NCI-H748 (cell line): ENCODE measurements around the gene INPP4A.

Source experiments
- DNase-seq: peaks from one replicate; lab custom pipeline; 2025; ENCODE audit not compliant: unreplicated experiment; lab: John Stamatoyannopoulos, UW

INPP4A gene

DNA sequence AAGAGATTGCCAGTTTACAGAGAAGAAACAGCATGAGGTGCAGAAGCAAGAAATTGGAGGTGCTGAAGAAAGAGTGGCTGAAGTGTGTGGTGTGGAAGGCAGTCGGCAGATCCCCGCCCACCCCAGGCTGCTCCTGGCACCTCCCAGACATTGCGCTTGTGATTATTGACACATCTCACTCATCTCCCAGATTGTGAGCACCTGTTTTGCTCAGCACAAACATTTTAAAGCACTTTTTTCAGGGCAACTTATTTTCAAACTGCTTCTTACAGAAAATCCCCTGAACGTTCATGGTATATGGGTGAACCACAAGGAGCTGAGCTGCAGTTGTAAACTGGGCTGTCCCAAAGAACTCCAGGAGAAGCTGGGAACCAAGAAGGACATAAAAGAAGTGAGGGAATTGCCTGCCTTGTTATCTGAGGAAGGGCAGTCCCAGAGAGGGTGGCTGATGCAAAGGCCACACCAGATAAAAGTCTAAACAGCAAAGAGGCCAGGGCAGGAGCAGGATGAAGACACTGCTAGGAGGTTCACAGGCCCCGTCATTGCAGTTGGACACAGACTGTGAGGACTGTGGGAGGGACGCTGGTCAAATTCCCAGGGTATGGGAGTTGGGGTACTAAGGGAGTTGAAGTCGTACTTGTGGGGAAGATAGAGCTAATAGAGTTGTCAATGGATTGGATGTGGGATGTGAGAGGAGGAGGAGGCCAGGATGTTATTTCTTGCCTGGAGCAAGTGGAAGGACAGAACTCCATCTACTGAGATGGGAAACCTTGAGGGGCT, 65.1 kb downstream of the INPP4A start:
- no peak for DNase-seq

DNA sequence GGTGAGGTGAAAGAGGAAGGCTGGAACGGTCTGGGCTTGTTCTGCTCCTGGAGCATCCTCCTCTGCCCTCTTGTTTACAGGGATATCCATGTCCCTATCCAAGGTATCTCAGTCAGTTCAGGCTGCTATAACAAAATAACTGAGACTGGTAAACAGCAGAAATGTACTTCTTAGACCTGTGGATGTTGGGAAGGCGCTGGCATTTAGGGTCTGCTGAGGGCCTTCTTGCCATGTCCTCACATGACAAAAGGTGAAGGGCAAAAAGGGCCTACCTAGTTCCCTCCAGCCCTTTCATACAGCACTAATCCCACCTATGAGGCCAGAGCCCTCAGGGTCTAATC, 65.6 kb downstream of the INPP4A start:
- DNase-seq = no peak

DNA sequence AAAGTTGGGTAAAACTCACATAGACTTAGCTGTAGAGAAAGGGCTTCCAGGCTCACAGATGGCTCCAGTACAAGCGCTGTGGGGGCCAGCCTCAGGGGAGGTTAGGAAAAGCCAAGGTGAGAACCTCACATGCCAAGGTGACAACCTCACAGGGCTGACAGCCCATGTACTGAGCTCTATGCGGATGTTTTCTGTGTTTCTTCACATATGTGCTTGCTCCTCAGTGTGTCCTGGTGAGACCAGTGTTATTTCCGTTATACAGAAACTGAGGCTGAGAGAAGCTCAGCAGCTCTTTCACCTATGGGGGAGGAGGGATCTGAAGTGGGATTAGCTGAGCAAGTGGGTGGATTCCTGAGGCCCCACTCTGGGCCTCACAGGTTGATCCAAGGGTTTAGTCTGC, 67.3 kb downstream of the INPP4A start:
- no peak for DNase-seq

DNA sequence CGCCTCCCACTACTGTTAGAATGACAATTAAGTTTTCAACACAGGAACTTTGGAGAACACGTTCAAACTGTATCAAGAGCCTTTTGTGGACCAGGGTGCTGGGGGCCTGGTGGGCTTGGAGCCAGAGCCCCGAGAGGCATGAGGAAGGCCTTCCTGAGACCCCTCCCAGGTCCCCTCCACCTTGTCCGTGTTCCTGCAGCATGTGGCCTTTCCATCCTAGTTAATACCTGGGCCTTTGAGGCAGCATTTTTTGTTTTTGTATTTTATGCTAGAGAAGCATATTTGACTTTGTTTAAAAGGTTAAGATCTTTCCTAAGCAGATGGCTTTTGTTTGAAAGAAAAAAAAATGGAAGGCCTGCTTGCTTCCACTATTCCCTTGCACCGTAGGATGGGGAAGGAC, 68.0 kb downstream of the INPP4A start:
- no peak for DNase-seq

DNA sequence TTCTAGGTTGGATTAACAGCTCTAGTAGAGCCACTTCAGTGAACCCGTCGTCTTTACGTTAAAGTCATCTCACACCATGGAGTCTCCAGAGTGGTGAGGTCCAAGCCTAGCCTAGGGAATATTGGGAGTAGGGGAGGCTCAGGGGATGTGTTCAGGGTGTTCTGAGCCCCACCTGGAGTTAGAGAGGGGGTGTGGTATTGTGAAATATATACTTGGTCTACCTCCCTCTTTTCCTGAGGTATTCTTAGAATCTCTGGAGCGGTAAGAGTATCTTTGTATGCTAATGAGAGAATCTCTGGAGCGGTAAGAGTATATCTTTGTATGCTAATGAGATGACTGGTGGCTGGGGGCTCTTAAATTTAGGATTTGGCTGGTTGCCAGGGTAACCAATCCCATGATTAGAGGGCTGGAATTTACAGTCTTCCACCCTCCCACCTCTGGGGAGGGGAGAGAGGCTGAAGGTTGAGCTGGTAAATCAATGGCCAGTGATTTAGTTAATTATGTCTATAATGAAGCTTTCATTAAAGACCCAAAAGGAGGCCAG, 69.5 kb downstream of the INPP4A start:
- DNase-seq = no peak

DNA sequence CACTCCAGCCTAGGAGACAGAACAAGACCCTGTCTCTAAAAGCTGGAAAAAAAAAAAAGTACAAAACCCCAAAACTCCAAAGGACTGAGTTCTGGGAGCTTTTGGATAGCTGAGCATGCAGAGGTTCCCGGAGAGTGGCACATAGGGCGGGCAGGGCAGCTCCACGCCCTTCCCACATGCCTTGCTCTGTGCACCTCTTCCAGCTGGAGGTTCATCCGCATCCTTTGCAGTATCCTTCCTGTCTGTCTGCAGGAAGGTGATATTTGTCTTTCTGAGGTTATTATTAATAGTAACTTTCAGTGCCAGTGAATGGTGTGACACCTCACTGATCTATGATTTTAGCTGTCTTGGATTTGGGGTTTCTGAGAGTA, 70.2 kb downstream of the INPP4A start:
- DNase-seq = no peak

DNA sequence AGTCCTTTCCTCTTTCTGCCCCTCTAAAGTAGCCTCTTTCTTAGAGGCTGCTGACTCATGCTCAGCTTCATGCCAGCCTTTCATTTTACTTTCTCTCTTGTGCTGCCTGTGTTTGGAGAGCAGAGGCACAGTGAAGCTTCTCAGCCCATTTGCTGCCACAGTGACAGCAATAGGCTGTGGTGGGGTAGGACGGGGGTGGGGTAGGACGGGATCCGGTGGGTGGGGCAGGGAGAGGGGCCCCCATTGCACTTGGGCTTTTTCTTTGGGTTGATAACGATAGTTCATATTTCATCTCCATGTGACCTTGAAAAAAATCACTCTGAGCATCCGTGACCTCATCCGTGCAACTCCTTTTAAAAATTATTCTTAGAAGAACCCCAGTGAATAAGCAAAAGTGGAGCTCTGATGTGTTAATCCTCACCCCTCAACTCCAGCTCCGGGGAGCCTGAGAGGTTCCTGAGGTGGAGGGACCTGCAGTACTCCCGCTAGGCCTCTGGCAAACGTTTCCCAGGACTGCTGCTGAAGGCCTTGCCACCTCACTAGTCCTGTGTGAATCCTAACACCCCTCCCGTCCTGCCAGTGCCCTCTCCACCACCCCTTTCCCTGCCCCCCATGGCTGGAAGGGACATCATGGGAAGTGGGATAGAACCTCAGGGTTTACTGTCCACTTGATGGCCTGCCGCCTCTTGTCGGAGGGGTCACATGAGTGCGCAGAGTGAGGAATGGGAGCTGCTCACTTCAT, 70.8 kb downstream of the INPP4A start:
- DNase-seq = no peak

DNA sequence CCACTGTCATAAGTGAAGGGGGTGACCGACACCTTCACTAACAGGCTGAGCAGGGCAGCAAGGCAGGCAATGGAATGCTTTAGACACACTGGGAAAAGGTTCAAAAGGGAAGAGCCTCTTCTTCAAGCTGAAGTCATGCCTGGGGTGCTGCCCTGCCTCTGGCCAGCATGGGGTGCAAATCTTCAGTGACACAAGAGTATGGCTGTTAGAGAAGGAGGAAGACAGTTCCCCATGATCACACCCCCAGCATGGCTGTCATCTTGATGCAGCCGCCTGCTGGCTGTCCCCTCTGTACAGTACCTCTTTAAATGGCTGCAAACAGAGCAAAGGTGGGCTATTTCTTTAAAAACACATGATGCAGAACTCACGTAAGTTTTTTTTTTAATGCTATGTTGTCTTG, 71.9 kb downstream of the INPP4A start:
- DNase-seq = no peak

DNA sequence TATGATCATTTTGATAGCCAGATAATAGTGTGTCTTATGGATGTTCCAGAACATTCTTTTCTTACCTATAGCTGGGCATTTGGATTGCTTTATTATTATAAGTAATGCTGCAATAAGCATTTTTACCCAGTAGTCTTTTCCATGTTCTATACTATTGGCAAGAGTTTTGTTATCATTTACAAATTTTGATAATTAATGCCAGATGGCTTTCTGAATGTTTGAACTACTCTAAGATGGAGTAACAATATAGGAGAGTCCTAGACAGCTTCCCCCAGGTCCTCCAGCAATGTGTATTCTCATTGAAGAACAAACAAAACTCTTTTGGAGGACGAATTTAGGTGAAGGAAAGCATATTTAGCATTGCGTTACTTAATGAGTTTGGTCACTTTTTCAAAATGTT, 73.0 kb downstream of the INPP4A start:
- DNase-seq = no peak

DNA sequence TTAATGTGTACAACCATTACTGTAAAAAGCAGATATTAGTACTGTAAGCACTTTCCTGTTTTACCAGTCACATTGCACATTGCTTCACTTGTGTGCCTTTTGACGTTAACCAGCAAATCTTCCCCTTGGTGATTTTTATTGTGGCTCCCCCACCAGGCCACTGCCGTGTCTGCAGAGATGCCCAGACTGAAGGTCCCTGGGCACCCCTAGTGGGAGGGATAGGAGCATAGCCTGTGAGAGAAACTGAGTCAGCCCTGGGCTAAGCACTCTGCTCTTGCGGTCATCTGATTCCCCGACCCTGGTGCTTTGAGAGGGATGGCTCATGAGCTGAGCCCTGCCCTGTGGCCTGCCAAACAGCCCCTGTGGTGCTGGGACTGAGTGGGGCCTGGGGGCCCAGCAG, 73.4 kb downstream of the INPP4A start:
- DNase-seq = no peak

DNA sequence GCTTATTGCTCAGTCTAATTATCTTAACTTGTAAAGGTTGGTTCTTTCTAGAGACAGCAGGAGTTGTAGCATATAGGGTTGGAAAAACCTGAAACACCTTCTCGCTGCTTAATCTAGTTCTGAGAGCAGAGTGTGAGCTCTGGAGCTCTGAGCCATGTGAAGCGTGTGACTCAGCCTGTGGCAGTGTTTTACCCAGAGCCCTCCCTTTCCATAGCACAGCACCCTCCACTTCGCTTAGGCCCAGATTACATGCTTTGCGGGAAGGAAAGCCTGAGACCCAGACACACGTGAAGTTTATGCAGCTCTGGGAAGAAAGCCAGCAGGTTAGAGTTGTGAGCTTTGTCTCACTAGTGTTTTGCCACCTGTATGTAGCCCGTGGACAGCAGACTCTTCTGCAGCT, 74.5 kb downstream of the INPP4A start:
- DNase-seq = no peak

DNA sequence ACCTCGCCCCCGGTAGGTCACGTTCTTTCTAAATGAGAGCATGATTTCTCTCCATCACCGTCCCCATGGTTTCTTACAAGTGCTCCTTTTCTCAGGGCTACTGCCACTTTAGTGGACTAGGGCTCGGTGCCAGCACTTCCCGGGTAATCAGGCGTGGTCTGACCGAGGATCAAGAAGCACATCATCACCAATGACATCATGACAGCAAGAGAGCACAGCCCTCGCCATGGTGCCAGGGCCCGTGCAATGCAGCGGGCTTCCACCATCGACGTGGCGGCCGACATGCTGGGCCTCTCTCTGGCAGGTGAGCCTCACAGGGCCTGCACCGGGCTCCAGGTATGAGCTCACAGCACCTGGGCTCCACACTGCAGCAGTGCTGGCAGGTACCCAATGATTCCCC, 75.2 kb downstream of the INPP4A start:
- DNase-seq = no peak

DNA sequence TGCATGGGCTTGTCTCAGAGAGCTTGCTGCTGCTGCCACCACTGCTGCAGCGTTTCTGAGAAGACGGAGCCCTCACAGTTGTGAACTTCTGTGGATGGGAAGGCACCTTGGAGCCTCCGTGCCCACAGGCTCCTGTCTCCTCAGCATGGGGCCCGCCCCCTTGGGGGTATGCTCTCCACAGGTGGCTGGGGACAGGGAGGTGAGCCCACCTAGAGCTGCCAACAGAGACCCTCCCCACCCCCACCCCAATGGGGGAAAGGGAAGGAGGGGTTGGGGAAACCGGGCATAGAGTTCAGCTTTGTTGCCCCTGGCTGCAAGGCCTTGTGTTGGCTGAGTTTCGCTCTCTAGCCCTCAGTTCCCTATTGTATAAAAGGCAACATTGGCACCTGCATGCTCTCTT, 76.1 kb downstream of the INPP4A start:
- no peak for DNase-seq

DNA sequence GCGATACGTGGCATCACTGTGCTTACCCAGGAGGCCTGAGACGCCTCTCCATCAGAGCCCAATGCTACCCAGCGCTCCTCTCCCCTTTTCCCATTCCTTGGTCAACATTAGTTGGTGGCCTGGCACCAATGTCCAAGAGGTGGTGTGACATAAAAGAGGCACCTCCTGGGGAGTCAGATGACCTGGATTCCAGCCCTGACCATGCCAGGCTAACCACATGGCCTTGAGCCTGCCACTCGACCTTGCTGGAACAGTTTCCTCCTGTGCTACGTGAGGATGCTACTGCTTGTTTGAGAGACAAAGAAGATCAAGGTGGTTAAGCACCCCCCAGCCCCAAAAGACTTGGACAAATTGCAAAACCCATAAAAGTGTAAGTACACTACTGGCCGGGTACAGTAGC, 76.6 kb downstream of the INPP4A start:
- no peak for DNase-seq

DNA sequence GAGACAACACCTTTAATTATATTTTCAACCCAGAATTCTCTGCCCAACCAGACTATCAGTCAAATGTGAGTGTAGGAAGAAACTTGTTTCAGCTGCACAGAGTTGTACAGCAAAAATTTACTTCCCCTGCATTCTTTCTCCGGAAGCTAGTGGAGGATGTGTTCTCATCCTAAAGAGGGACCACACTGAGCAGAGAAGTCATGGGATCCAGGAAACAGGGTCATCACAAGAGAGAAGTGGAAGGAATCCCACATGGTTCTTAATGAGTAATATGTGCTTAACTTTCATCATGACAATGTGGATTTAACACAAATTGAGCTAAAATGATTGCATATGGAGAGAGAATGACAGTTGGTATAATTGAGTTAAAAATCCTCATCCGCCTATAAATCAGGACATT, 78.2 kb downstream of the INPP4A start:
- no peak for DNase-seq

DNA sequence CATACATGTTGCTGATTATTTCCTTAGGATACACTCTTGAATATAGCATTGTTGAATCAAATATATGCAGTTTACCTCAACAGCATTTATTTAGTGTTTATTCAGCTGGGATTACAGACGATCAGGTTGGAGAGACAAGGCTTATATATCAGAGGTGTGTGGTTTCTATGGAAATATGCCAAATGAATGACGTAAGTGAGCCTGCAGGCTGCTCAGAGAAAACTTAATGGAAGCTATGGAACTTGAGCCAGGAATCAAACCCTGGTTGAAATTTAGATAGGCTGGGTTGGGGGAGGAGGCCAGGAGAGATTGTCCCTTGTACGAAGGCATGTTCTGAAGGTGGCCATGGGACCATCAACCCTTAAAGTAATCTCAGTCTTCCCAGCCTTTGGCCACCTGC, 79.5 kb downstream of the INPP4A start:
- DNase-seq = peak; percentile 32

DNA sequence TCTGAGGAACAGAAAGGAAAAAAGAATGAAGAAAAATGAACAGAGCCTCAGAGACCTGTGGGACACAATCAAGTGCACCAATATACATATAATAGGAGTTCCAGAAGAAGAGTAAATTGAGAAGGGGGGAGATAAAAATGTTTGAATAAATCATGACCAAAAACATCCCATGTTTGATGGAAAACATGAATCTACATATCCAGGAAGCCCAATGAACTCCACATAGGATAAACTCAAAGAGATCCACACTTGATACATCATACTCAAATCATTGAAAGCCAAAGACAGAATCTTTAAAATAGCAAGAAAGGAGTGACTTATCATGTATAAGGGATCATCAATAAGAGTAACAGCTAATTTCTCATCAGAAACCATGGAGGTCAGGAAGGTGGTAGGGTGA, 83.7 kb downstream of the INPP4A start:
- DNase-seq = no peak

DNA sequence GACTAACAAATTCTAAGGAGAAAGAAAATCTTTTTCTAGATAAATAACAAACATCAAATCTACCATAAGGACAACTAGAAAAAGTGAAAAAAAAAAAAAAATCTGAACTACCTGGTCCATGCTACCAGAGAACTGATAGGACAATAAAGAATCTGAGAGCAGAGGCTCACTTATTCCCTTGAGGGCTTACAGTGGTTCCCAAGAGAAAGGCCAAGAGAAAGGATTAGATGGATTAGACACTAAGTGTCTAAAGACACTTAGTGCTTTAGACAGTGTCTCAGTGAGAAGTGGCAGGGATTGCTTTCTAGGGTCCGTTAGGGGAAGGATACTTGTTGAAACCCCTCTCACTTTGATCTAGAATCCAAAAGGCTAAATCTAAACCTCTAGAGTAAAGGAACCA, 85.5 kb downstream of the INPP4A start:
- no peak for DNase-seq

DNA sequence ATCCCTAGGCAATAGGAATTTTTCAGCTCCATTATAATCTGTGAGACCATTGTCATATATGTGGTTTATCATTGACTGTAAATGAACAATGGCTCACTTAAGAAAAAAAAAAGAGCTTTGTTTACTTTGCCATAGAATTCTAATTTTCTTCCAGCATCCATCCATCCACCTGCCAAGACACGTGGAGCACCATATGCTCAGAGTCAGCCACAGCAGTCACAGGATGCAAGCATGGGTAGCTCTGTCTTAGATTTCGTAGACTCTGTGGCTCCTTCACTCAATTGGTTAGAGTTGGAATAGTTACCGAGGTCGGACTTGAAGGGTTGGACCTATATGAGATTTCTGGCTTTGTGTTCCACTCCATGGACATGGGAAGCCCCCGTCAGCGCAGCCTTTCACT, 88.1 kb downstream of the INPP4A start:
- peak; percentile 10 for DNase-seq

DNA sequence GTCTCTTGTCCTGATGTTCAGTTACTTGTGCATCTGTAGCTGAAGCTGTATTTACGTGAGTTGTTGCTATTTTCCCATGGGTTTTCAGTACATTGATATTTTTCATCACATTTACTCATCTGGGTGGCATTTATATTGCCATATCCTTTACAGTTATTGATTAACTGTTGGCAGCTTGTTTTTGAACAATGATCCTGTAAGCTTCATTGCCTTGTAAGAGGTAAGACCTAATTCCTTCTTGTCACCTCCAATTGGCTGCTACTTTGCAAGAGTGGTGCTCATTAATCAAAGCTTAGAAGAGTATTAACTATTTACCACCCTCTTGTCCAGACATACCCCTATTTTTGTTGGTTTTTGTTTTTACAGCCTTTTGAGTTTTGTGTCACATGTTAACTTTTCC, 88.9 kb downstream of the INPP4A start:
- DNase-seq = no peak

DNA sequence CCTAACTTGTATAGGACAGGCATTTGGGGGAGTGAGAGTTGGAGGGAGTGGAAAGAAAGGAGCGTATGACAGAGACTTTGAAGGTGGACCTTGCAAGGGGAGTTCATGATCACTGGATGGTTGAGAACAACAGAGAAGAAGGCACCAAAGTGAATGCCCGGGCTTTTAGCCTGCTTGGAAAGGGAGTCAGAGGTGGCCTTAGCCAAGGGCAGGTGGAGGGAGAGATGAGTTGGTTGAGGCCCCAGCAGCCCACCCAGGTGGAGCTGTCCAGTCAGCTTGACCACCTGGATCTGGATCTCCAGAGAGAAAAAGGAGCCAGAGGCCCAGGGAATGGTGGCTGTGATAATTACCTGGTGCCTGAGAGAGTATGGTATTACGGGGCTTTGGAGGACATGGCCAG, 90.1 kb downstream of the INPP4A start:
- no peak for DNase-seq

DNA sequence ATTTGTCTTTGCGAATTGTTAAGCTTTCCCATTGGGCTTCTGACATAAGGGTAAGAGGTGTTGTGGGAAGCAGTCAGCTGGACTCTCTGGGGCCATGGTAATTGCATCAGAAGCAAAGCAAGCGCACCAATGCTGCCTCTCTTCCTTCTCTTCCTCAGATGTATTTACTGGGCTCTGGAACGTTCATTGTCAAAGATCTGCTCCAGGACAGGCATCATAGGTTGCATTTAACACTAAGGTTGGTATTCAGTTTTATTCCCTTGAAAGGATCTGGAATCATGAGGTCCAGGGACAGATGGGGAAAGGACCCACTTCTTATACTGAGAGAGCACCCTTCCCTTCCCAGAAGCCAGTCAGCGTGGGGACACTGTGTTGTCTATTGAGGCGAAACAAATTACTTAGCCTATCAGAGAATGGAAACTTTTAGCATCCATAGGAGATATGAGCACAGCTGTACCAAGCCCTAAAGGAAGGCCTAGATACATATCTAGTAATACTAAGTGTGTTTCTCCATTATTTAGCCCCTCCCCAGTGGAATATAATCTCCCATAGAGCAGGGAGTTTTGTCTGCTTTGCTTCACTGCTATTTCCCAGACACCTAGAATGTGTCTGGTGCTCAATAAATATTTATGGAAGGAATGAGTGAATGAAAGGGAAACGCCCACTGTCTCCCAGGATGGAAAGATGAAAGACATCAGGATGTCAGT, 91.5 kb downstream of the INPP4A start:
- DNase-seq = no peak
